Body of pancreas (tissue), 4 donors: ENCODE results near the gene NOXA1.

Experiments used
- CTCF ChIP-seq, 7 experiments: fragments of 450-650 bp in 4 of 7; fragments of 200-600 bp in 3 of 7; sonication (generic) in 3 of 7; IDR thresholded peaks; one replicate each; pipeline ENCODE4 v1.5.1; 2016 to 2019; ENCODE audit warnings: antibody characterized with exemption in 7 of 7
- POLR2A ChIP-seq, 3 donors: fragments of 450-650 bp; IDR thresholded peaks; one replicate each; pipeline ENCODE4 v1.6.1; 2016; ENCODE audit warnings: antibody characterized with exemption in 3 of 3, mild to moderate bottlenecking in 2 of 3

- TF ChIP-seq CTCF (IDR thresholded peaks at IDR 0.05), result no peak
- no peak for TF ChIP-seq POLR2A (IDR thresholded peaks at IDR 0.05)
These were observed 33.1 kb downstream of the NOXA1 start for GRCh38 chr9:137456061-137456863.
